ENCODE results near the gene FTCDNL1. TPM values are rescaled to one million over a fixed set of nuclear protein-coding genes. Genes with fewer than 3 reads are reported as not detected.

FTCDNL1 gene
- 0.25 and 0.99 TPM in 2 replicates for total RNA-seq (2014; rRNA removed; shearing (Covaris generic))

DNA sequence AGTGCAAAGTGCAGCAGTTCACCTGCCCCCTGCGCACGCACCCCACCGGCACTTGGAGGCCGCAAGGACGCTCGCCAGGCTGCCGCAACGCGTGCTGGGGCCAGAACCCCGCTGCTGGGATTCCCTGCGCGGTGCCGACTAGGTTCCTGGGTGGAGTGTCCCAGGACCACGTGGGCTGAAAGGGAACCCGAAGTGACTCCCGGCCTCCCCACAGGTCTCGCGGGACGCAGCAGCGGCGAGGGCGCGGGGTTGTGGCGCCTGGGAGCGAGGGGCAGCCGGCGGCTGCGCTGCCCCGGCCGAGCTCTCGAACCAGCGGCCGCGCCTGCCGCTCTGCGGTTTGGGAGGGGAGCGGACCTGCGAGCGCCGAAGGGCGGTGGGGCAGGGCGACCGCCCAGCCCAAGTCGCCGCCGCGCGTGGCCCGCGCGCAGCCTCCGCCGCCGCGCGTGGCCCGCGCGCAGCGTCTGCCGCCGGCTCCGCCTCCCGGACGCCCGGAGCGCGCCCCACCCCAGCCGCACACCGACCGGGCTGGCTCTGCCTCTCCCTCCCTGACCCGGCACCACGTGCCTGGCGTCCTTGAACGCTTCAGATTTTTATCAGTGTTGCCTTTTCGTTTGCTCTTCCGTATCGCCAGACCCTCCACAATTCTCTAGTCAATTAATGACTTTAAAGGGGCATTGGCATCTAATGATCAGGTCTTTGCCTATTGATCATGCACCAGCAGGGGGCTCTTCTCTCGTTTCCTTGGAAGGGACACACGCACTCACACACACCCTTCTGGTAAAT lies at the start of gene FTCDNL1:
Gene FTCDNL1, minus strand, starts transcription at position 475 of the 783 bp plus-strand sequence. CDS start 2,230 bp downstream, outside the sequence.
- DNase-seq (ENCODE audit: low read depth): peak; percentile 53

DNA sequence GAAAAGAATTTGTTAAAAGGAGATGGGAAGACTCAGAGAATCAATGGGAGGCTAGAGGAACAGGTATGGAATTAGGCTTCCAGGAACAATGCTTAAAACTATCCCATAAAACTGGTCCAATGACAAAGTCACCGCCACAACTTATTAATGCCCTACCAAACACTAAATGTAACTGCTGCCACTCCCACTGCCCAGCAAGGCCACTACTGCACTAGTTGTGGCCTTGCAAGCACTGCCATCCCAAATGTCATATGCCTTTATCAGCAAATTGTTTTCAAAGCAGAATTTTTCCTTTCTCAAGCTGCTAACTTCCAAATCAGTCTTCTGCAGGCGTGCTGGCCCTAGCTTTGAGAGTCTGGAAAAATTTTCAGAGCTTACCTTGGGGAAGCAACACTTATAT lies 45.6 kb upstream of the FTCDNL1 start:
- no peak for DNase-seq (ENCODE audit: low read depth)

DNA sequence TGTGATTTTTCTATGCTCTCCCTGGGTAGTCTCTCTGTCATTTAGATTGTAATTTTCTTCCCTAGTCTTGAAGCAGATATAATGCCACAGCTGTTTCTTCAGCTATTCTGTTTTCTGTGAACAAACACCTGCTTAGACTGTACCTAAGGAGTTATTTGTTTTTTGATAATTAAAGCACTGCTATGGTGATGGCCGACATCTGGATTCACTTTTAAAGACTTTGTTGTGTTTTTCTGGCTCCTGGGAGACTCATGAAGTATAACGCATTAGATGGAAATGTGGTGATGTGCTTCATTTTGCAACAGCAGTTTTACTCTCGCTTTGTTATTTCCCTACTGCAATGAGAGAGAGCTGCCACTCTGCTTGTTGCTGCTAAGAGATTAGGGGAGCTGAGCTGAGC lies 44.4 kb upstream of the FTCDNL1 start:
- no peak for DNase-seq (ENCODE audit: low read depth)

DNA sequence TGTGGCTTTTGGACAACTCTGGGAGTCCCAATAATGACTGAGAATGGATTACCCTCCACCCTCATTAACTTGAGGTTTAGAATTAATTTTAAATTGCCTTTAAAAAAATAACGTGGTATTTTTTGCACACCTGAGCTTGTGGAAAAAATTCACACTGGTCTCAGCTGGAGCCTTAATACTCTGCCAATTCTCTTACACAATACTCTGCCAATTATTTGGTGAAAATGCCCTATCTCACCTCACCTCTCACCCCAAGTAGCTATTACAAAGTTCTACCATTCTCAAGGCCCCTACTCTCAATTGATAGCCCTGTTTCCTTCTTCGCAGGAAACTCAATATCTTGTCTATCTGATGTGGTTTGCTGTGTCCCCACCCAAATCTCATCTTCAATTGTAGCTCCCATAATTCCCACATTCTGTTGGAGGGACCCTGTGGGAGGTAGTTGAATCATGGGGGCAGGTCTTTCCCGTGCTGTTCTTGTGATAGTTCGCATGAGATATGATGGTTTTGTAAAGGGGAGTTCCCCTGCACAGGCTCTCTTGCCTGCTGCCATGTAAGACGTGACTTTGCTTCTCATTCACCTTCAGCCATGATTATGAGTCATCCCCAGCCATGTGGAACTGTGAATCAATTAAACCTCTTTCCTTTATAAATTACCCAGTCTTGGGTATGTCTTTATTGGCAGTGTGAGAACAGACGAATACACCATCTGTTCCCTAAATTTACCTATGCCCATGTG lies 32.7 kb upstream of the FTCDNL1 start:
- peak; percentile 7 for DNase-seq (ENCODE audit: low read depth)

DNA sequence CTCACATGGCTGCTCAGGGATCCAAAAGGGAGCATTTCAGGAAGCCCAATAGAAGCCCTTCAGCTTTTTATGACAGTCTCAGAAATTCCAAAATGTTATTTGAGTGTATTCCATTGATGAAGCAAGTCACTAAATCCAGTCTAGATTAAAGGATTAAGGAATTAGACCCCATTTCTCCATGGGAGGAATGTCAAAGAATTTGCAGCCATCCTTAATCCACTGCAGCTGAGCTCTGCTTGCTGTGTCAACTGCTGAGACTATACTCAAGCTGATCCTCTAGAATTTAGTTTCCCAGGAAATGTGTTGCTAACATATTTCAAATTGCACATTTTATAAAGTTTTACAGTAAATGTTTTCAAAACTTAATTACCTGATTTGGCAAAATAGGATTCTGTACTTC lies 31.7 kb upstream of the FTCDNL1 start:
- DNase-seq (ENCODE audit: low read depth): no peak

DNA sequence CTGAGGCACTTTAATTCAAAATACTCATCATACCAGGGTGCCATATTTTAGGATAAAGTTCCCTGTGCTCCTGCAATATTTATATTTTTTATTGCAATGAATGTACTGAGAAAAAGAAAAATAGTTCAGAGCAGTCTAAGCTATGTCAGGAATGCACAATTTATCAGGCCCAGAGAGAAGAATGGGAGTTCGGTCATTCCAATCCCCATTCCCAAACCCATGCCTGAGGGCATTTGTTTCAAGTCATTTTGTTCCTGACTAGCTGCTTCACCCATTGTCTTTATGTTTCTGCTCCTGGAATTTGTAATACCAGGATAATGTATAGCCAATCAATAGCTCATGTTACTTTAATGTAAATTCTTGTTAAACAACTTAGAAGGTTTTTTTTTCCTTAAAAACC lies 24.4 kb upstream of the FTCDNL1 start:
- DNase-seq (ENCODE audit: low read depth): peak; percentile 33

DNA sequence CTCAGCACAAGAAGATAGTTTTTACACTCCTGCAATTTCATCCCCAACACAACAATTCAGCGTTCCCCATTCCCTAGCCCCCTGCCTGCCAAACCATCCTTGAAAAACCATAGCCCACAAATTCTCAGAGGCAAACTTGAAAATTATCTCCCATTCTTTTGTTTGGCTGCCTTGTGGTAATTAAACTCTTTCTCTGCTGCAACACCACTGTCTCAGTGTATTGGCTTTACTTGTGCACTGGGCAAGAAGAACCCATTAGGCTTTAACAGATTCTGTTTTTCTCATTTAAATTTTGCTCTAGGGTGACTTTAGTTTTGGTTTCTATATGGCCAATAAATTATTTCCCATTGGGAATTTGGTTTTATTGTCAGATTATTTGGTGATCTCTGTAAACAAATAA lies 23.2 kb upstream of the FTCDNL1 start:
- no peak for DNase-seq (ENCODE audit: low read depth)

DNA sequence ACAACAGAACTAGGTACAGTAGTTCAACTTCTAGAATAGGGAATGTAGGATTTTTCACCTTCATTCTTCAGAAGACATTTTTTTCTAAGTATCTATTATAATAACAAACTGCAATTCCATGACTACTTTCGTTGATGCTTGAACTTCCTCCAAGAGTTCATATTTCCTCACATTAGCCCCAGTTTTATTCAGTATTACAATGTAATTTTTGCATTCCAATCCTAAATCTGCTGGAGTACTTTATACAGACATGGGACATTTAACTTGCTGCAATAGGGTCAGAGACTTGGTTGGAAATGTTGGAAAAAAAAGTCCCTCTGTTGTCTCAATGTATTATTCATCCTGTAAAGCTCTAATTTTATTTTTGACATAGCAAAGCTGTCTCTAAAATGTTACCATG lies 19.6 kb upstream of the FTCDNL1 start:
- no peak for DNase-seq (ENCODE audit: low read depth)

DNA sequence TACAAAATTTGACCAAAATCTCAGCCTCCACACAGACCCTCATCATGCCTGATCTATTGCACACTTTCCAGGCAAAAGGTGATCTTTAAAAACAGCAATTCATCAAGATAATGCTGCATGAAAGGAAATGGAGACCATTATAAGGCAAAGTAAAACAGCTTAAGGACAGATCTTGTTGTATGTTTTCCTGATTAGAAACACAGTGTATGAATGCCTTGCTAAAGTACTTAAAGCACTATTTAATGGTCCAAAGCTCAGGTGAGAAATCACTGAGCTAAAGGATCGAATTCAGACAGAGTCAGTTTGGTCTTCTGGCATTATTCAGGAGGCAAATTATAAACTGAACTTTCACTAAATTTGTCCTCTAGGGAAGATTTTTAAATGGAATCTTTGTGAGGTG lies 18.7 kb upstream of the FTCDNL1 start:
- no peak for DNase-seq (ENCODE audit: low read depth)

DNA sequence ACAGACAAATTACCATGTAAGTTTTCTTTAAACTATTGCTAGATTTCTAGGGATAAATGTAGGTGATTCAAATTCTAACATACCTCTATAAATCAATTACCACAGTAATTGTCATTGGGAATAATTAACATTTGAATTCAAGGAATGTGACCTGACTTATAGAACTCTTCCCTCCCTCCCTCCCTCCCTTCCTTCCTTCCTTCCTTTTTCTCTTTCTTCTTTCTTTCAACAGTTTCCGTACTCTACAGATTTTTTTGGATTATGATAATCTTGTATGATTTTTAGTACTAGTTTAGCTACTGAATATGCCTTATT lies 18.2 kb upstream of the FTCDNL1 start:
- DNase-seq (ENCODE audit: low read depth): no peak

DNA sequence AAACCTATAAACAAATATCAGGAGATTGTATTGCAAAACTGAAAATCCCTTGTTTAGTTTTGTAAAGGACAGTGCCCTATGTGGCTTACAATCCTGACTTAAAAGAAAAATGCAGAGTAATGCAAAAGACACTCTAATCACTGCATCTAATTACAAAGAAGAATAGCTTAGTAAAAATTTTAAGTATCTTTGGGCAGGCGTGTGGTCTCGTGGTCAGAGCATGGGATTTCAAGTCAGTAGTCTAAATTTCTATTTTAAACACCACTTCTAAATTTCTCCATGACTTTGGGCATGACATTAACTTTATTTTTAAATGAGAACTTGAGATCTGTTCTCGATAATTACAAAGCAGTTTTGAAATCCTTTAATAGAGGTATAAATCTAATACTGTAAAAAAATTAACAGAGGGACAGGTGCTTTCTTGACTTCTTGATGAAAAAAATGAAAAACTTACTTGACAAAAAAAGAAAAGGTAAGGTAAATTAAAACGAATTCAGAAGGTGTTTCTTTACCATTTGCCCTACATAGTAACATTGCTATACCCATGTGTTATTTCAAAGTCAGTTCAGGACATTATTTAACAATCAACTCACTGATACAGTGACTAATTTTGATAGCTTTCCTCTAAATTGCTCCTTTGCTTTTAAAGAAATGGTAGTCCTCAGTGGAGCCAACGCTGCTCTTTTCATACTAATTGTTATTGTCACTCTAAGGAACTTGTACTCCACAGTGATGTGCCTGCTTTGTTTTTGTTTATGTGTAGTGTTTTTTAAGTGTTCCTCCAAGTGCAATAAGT lies 17.6 kb upstream of the FTCDNL1 start:
- DNase-seq (ENCODE audit: low read depth): no peak

DNA sequence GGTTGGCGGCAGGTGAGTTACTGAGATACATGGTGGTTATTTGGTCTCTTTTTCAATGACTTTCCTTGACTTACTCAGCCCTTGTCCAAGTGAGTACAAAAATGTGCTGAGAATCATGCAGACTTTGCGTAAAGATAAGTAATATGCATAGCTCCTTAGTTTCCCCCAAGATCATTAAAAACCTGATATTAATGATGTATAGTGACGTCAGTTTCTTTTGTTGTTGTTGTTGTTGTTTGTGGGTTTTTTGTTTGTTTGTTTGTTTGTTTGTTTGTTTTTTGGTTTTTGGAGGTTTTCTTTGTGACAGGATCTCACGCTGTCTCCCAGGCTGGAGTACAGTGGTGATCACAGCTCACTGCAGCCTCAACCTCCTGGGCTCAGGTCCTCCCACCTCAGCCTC lies 14.9 kb upstream of the FTCDNL1 start:
- no peak for DNase-seq (ENCODE audit: low read depth)

DNA sequence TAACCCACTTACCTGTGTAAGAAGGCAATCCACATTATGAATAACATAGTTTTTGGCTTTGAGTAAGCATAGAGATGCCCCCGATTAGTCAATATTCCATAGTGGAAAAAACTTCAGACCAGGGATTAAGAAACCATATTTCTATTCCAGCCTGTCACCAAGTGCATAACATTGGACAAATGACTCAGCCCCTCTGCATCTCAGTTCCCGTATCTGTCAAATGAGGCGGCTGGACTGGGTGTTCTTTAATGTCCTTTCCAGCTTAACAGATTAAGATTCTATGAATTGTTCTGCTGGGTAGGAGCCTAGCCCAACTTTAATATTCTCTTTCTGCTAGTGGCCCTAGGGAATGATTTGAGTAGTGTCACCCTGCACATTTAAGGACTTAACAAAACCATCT lies 11.8 kb upstream of the FTCDNL1 start:
- peak; percentile 7 for DNase-seq (ENCODE audit: low read depth)

DNA sequence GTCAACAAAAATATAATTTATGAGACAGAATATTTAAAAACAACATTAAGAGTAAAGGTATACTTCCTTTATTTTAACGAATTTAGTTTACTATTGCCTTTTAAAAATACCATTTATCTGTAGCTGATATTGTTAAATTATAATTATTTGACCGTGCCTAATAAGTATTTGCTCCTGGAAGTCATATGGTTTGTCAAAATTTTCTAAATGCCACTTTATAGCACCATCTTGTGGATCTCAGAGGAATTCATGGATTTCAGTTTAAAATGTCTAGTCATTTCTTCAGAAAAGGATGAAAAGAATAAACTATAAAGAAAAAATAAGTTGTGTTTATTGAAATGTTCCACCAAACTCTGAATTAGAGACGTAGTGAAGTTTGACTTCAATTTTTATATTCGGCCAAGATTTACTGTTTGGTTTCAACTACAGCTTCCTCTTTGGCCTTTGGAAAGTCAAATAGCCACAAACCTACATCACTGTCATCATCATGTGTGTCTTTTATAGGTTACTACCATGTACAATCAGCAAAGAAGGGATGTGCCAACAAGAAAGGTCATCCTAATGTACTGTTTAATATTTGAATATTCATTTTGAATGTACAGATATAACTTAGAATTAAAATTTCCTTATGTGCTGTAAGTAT lies 10.3 kb upstream of the FTCDNL1 start:
- DNase-seq (ENCODE audit: low read depth): peak; percentile 15

DNA sequence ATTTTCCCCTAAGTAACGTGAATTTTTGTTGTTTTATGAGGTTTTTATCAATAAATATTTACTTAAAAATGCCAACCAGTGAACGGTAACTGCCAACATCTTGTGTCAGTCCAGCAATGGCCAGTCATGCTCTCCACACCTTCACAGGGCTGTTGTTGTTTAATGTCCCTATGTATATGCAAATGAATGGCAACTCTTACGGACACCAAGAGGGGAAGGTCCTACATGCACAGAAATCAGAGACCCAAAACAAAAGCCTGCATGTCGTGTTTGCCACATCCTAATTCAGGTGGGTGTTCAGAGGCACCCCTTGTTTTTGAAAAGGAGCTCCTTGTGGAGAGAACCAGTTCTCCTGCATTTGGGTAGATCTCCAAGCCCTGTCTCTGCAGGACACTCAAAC lies 4.8 kb upstream of the FTCDNL1 start:
- no peak for DNase-seq (ENCODE audit: low read depth)

DNA sequence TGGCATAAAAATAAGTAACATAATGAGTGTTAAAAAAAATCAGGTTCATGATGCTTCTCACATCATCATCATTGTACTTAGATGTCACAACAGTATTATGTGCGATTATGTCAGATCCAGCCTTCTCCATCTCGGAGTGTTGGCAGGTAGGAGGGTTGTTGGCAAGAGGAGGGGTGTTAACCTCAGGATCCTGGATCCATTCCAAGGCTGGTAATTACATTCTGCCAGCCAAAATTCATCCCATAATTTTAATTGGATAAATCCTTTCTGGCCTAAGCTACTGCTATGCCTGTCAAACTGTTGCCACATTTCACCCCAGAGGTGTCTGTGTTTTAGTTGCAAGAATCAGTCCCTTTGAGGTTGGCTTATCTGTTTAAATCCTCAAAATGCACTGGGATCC lies 891 bp upstream of the FTCDNL1 start:
- DNase-seq (ENCODE audit: low read depth): no peak

DNA sequence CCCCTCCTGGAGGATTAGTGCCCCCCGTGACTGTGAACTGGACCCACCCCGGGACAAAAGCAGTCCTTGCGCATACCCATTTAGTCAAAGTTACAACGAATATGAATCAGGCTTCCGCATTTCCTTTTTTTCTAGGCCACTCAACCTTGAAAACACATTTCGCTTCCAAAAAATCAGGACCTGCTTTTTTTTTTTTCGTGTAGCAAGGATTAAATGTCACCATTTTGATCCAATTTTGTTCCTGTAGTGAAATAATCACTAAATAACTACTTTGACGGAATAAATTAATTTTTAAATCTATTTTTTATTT lies 464 bp upstream of the FTCDNL1 start:
- no peak for DNase-seq (ENCODE audit: low read depth)

DNA sequence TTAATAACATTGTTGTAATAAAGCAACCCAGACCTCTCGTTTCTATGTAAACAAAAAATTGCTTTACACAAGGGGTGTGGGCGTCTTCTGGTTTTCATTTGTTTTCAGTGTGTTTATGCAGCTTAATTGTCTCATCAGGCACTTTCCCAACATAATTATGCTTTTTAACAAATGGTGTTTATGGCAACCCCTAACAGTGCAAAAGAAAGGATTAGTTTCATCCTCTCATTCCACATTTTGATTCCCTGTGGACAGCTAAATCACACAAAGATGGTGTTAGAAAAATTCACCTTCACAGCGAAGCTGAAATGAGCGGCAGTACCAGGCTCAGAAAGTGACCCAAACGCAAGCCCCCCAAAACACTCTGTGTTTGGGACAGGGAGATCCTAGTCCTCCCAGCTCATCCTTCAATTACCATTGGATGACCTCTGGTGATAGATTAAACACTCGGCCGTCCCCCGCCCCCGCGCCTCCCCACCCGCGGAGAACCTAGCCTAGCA lies 724 bp downstream of the FTCDNL1 start:
- DNase-seq (ENCODE audit: low read depth): no peak

DNA sequence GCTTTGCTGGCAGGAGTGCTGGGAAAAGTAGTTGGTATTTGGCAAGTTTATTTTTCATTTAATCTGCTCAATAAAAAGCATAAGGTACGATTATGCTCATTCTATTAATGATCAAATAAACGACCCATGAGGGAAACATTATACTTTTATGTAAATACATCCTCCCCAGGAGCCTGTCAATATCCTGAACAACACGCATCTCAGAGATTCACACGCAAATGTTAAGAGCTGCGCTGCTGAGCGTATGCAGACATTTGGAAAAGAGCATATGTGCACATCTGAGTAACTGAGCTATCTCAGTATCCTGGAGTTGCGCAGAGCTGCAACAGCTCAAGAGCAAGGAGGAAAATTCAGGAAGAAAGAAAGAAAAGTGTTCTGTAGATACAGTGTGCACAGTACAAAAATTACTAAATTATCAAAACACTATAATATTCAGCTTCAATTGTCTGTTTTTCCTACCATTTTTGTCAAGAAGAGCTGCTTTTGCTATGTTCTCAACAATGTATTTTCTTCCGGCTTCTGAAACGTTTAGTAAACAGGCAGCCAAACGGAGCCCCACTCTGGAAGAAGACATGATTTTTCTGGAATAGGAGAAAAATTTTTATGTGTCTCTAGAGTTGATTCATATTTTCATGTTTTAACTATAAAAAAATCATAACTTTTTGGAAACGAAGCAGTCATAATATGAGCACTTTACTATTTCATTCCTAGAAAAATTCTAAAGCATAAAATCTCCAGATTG lies 2.4 kb downstream of the FTCDNL1 start:
- no peak for DNase-seq (ENCODE audit: low read depth)

DNA sequence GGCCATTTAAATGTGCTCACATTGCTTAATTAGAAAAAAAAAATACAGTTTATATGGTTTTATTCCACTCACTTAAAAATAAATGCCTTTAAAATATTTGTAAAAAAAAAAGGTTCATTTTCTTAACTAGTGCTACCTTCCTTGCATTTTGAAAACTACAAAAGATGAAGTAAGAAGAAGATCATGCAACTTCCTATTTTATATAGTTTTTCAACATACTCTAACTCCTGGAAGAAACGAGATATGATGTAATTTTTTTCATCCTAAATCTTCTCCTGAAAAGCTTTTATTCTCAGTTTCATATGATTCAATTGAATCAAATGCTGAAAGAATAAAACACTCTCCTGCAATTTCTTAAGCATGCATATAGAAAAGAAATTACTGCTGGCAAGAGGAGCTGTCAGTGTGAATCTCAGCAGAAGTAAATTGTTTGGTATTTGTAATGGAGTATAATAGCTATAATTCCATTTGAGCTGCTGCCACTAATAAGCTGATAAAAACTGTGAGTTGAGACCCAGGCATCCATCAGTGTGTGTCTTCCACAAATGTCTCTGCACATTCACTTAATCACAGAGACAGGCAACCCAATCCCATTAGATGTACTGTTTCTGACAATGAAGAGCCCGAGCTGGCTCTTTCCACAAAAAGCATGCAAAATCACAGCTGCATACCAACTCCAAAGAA lies 3.7 kb downstream of the FTCDNL1 start:
- no peak for DNase-seq (ENCODE audit: low read depth)
